GM18498 (cell line): ENCODE data around the gene ABCB11.

ENCODE experiments used
- ATAC-seq: cut with Tn5 transposase; IDR thresholded peaks from one replicate; pipeline ENCODE4 v1.9.1; 2021; ENCODE audit warnings: mild to moderate bottlenecking, moderate library complexity; ENCODE audit not compliant: unreplicated experiment

The ABCB11 gene

DNA sequence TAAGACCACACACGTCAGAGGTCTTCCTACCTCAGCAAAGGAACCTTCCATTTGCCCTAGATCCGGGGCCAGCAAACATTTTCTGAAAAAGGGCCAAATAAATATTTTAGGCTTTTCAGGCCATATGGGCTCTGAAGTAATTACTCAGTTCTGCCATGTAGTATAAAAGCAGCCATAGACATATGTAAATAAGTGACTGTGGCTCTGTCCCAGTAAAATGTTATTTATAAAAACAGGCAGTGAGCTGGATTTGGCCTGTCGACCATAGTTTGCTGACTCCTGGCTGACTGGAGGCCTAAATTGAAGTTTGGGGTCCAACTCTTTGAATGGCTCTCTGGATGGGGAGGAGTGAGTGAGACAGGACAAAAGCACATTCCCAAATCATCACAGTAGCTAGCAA is 49.5 kb downstream of the ABCB11 start:
- no peak for ATAC-seq

DNA sequence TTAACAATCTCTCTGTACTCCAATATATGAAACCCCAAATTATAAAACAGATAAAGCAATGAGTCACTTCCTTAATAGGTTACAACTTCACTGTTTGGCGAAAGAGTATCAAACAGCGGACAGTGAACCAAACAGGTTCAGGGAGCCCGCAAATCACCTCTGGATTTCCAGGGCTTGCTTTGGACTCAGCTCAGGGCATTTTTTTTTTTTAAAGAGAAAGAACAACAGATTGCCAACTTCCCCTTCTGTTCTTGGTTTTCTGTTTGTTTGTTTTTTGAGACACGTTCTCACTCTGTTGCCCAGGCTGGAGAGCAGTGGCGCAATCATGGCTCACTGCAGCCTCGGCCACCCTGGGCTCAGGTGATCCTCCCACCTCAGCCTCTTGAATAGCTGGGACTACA is 52.7 kb downstream of the ABCB11 start:
- ATAC-seq: no peak

DNA sequence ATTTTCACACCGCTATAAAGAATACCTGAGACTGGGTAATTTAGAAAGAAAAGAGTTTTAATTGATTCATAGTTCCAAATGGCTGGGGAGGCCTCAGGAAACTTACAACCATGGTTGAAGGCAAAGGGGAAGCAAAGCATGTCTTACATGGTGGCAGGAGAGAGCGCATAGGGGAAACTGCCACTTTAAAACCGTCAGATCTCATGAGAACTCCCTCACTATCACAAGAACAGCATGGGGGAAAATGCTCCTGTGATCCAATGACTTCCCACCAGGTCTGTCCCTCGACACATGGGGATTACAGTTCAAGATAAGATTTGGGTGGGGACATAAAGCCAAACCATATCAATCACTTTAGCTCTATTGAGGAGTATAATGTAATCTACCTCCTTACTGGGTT is 53.5 kb downstream of the ABCB11 start:
- ATAC-seq: no peak

DNA sequence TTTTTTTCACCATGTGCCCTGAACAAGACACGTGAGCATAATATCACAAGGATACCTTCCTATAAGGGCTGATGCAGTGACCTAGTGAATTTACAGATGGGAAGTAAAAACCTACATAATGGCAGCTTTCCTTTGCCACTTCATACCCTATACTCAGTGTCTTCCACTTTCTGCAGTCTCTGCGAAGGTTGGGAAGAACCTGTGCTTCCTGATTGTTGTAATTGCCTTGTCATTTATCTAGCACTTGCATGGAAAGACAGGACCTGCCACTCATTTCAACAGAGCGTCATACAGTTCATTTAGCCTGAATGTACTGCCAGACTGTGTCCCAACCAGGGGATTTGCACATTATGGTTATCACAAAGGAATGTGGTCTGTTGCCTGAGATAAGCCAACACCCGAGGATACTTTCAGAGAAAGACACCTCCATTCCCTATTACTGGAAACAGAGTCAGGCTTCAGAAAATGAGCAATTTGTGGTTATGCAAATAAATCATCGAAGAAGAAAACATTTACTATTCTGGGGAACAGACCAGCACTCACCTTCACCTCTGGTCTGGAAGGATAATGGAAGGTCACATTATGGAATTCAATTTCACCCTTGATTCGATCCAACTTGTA is 55.0 kb downstream of the ABCB11 start:
- no peak for ATAC-seq

DNA sequence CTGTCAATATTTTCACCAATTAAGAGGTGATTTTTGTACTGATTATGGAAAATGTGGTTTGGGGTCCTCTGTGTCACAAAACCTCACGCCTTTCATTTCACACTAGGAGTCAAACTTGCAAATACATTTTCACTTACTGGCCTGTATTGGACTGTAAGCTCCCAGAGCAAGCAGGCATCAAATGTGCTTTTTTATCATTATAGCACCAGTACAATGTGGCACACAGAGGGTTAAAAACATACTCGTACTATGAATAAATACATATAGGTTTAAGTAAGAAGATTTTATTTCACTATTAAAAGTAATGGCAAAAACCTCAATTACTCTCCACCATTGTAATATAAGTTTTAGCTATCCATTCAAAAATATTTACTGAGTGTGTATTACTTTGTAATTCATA is 56.7 kb downstream of the ABCB11 start:
- no peak for ATAC-seq

DNA sequence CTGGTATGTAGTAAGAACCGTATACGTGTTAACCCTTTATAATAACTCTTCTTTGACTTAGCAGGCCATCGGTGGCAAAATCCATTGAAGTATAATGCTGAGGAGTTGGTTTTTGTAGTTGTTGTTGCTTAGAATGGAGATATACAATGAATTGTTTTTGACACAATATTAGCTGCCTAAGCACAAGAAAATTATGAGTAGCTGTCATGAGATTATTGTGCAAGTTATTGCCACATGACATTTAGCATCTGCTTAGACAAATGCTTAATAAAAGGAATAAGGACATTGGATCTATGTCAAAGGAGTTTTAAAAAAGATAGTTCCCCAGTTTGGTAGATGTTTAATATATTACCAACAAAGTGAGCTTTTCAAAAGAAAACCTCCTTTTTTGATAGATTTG is 59.9 kb downstream of the ABCB11 start:
- ATAC-seq: no peak

DNA sequence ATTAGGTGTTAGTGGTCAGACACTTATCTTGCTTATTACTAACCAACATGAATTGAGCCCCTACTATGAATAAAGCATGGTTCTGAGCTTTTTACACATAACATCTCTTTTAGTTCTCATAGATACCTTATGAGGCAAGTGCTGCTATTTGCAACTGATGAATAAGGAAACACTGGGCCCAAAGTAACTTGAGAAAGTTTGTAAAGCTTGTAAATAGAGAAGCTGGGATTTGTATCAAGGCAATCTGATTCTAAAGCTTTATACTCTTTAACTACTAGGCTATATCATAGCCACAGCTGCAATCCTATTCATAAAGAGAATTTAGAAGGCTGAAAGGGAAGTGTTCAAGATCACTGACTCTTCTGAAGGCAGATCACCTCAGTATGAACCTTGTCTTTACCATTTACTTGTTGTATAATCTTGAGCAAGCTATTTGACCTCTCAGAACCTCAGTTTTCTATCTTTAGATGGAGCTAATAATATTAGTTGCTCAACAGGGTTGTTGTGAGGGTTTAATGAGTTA is 60.4 kb downstream of the ABCB11 start:
- no peak for ATAC-seq

DNA sequence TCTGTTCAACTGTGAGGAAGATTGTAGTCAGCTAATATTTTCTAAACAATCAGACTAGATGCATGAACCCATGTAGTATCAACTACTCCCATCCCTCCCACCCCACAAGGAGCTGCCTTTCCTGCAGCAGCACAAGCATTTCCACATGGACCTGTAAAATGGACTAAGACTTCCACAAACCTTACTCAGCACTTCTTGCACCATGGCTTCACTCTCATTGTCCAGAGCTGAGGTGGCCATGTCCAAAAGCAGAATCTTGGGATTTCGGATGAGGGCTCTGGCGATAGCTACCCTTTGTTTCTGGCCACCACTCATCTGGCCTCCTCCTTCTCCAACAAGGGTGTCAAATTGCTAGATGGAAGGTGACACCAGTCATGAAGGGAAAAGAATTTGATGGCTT is 61.3 kb downstream of the ABCB11 start:
- ATAC-seq: no peak

DNA sequence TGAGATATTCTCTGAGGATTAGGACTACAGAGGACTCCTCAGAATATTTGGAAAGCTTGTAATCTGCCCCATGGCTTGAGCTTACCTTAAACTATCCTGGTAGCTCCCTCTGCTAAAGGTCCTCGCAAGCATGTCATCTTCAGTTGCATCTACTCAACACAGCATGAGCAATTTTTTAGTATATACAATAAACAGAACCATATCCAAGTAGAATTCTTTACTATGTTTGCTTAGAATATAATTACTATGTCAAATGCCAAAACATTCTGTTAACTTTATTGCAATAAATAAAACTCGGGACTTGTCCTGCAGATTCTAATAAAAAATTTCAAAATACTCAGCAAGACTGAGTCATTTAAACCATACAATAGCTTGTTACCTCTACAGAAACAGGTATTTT is 62.8 kb downstream of the ABCB11 start:
- no peak for ATAC-seq

DNA sequence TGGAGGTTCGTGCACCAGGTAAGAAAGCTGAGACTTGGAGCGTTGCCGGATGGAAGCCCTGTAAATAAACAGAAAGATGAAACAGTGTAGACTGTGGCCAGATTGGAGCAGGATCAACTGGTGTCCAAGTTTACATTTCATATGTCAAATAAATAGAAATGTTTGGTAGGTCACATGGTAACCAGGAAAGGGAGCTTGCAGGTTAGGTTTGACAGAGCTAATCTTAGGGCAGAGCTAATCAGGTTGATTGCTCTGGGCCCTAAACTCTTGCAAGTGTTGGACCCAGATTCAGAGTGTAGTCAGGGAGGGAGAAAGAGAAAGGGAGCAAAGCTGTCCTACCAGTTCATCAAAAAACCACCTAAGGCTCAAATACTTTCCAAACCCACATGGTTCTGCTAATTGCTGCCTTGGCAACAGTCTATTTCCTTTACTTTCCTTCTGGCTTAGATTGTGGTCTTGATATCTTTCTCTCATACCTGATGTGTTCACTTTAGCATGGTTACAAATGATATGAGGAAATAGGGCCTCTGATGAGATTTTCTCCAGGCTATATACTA is 66.8 kb downstream of the ABCB11 start:
- no peak for ATAC-seq

DNA sequence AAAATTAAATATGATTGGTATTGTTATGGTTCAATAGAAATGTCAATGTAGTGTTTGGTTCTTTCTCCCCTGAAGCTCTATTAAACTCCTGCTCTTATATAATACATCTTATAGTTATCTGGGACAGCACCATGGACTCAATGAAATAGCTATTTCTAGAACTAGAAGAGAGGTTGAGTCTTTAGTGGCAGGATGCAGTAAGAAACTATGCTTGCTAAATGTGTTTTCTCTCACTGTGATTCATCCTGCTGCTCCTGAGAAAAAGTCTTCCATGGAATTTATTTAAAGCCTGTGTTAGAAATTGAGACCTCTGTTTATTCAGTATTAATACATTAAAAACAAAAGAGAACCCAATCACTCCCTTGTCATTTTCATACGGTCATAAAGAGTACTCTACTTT is 68.5 kb downstream of the ABCB11 start:
- ATAC-seq: no peak

DNA sequence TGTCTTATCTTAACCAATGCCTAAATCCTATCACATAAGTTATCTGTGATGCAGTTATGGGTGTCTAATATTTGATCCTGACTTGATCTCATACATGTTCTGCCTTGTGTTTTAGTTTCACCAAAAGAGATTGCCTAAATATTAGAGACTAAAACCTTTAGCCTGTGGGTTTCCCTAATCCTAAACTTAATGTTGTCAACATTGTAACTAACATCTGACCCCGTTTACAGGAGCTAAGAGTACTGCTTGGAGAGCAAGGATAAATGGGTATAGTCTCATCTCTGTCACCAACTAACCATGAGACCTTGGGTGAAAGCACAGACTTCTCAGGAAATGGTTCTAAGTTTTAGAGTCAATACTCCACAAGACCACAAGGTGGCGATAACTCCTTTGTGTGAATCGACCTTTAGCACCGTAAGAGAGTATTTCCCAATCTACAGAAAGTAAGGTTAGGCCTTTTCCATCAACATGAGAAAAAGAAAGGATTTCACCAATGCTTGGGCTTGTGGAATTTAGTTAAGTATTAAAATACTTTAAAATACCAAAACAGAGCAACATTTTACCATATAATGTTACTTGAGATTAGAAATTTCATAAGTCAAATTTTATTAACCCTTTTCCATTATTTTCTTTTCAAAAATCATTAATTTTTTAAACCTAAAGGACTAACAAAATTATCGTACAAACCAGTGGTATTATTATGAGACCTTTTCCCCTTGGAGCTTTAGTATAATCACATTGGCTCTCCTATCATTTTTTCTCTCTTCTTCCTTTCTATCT is 69.5 kb downstream of the ABCB11 start:
- ATAC-seq: peak; percentile 86

DNA sequence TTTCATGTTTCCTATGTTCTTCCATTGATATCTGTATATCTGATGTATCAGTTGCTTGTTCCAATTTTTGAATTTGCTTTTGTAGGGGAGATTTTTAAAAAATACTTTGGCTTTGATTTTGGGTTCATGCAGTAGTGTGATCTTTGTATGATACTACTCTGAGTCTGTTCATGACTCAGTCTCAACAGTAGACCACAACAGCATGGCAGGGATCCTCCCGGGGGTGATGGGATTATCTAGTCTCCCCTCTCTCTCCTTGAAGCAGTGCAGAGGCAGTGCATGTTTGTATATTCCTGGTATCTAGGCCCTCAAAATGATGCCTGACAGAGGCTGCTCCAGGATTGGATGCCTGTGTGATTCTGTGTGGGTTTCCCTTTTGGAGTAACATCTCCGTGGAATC is 74.7 kb downstream of the ABCB11 start:
- no peak for ATAC-seq

DNA sequence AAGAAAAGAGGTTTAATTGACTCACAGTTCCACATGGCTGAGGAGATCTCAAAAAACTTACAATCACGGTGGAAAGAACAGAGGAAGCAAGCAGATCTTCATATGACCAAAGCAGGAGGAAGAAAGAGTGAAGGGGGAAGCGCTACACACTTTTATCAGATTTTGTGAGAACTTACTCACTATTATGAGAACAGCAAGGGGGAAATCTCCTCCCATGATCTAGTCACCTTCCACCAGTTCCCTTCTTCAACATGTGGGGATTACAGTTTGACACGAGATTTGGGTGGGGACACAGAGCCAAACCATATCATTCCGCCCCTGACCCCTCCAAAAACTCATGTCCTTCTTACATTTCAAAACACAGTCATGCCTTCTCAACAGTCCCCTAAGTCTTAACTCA is 75.8 kb downstream of the ABCB11 start:
- no peak for ATAC-seq

DNA sequence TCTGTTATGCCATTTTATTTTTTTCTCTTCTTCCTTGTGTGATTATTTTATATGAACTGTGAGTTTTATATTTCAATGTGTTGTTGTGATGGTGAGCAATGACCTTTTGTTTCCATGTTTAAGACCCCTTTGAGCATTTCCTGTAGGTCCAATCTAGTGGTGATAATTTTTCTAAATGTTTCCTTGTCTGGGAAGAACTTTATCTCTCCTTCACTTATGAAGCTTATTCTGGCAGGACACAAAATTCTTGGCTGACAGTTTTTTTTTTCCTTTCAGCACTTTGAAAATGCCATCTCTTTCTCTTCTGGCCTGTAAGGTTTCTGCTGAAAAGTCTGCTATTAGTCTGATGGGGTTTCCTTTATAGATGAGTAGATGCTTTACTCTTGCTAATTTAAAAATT is 76.9 kb downstream of the ABCB11 start:
- no peak for ATAC-seq

DNA sequence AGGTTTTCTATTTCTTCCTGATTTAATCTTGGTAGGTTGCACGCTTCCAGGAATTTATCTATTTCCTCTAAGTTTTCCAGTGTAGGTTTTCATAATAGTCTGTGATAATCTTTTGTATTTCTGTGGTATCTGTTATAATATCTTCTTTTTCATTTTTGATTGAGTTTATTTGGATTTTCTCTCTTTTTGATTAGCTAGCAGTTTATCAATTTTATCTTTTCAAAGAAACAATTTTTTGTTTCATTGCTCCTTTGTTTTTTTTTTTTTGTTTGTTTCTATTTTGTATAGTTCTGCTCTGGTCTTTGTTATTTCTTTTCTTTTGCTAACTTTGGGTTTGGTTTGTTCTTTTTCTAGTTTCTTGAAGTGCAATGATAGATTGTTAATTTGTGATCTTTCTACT is 78.7 kb downstream of the ABCB11 start:
- no peak for ATAC-seq

DNA sequence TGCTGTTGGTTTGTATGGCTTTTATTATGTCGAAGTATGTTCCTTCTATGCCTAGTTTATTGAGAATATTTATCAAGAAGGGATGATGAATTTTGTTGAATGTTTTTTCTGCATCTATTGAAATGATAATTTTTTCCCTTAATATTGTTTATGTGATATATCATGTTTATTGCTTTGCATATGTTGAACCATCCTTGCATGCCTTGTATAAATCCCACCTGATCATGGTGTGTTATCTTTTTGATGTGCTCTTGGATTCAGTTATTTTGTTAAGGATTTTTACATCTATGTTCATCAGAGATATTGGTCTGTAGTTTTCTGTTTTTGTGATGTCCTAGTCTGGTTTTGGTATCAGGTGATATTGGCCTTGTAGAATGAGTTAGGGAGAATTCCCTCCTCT is 79.3 kb downstream of the ABCB11 start:
- ATAC-seq: no peak

DNA sequence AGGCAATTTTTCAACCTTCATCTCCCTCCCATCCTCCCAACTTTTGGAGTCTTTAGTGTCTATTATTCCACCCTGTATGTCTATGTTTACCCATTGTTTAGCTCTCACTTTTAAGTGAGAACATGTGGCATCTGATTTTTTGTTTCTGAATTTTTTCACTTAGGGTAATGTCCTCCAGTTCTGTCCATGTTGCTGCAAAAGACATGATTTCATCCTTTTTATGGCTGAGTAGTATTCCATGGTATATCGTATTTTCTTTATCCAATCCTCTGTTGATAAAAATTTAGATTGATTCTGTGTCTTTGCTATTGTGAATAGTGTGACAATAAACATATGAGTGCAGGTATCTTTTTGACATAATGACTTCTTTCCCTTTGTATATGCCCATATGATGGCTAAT is 81.8 kb downstream of the ABCB11 start:
- no peak for ATAC-seq

DNA sequence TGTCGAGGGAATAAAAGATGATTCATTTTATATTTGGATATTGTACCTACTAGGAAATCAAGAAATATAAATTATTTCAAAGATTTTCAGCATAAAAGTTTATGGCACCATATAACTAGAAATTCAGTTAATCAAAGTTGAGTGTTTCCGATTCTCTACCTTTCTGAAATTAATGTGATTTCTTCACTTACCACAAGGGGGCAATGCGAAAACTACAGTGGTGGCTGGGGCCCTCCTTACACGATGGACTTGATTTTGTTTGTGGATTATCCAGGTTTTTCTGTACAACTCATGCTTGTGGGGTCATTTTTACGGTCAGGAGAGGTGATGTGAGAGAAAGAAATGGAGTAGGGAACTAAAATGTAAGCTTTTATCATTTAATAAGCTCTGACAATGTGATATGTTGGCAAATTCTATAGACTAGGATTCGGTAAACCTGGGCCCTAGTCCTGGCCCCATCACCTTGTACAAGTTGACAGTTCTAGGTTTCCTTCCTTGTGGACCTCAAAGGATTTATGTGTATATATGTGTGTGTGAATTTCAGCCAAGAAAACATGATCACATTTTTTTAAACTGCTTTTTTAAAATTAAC is 82.4 kb downstream of the ABCB11 start:
- ATAC-seq: no peak

DNA sequence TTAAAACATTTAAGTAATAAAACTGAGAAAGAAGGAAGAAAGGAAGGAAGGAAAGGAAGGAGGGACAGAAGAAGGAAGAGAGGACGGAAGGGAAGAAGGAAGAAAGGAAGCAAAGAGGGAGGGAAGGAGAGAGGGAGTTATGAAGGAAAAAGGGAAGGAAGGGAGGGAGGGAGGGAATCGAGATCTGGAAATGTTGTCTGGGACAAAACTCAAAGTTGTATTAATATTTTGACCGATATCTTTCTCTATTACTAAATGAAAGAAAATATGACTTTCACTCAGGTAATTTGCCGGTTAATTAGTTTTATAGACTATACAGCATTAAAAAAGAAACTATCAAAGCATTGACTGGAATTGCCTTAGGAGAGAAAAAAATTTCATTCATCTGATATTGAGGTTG is 85.6 kb downstream of the ABCB11 start:
- no peak for ATAC-seq

DNA sequence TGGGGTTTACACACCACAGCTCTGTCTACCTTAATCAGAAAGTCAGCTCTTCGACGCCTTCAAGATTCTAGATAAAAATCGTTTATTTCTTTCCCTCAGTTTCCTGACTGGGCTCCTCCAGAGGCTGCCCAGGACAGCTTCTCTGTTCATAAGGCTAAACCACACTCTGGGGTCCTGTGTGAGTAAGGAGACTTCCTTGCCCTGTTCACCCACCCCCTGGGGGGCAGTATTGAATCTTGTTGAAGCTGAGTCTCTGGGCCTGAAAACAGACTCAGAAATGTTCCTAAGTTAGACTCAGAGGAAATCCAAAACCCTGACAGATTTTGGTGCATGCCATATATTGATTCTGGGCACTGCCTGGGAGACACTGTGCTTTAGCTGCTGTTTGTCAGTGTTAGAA is 87.1 kb downstream of the ABCB11 start:
- no peak for ATAC-seq

DNA sequence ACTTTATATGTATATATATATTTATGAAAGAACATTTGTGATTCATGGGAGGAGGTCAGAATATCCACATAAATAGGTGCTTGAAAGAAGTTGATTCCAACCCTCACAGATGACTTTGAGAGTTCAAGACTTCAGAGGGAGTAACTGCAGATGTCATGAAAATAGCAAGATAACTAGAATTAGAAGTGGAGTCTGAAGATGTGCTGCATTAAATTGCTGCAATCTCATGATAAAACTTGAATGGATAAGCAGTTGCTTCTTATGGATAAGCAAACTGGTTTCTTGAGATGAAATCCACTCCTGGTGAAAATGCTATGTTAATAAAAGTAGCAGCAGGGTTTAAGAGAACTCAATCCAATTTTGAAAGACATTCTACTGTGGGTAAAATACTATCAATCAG is 89.8 kb downstream of the ABCB11 start:
- ATAC-seq: no peak
